CD8-positive, alpha-beta memory T cell (primary cell): Measurements from ENCODE around the gene PLBD1. TPM values are rescaled to one million over a fixed set of nuclear protein-coding genes. Genes with fewer than 3 reads are reported as not detected.
A peak's percentile ranks its signal among the peaks of the same experiment; 100 is the strongest.

Experiments used
- CTCF ChIA-PET: fragments of 350-600 bp; sonication (Branson Sonifier 250); formaldehyde crosslinking; loops from one replicate; lab custom pipeline; 2021; ENCODE audit warnings: antibody characterized with exemption; lab: Charles Lee
- POLR2A ChIA-PET: fragments of 350-600 bp; sonication (Branson Sonifier 250); formaldehyde crosslinking; loops from one replicate; lab custom pipeline; 2021; ENCODE audit warnings: antibody characterized with exemption; lab: Charles Lee
- DNase-seq, 5 donors: peaks; one replicate each; pipeline versions ENCODE4 v3.0.0 to v3.0.0-alpha.2; 2020 to 2022; ENCODE audit warnings: mixed read lengths in 1 of 5
- H3K27ac ChIP-seq: one replicate; pipeline ENCODE4 v1.7.0; 2013; ENCODE audit warnings: low read depth, mild to moderate bottlenecking, low read length, moderate library complexity
- H3K27me3 ChIP-seq: 2 replicates; pipeline ENCODE4 v1.7.0; 2013; ENCODE audit warnings: low read length, mild to moderate bottlenecking; ENCODE audit not compliant: insufficient read depth, poor library complexity, severe bottlenecking
- H3K36me3 ChIP-seq: 2 replicates; pipeline ENCODE4 v1.7.0; 2013; ENCODE audit warnings: mild to moderate bottlenecking, low read length, moderate library complexity; ENCODE audit not compliant: insufficient read depth
- H3K4me1 ChIP-seq: 2 replicates; pipeline ENCODE4 v1.7.0; 2013; ENCODE audit warnings: mild to moderate bottlenecking, low read length, moderate library complexity; ENCODE audit not compliant: insufficient read depth
- H3K4me3 ChIP-seq: 2 replicates; pipeline ENCODE4 v1.7.0; 2013; ENCODE audit warnings: mild to moderate bottlenecking, low read length
- H3K9me3 ChIP-seq: 2 replicates; pipeline ENCODE4 v1.7.0; 2013; ENCODE audit warnings: mild to moderate bottlenecking, low read length
- H3K27ac Mint-ChIP-seq, 8 donors: one replicate each; pipeline ENCODE4 v1.8.0; 2020 to 2021; ENCODE audit warnings: mixed read lengths in 8 of 8, mild to moderate bottlenecking in 6 of 8, inconsistent platforms in 3 of 8, moderate library complexity in 3 of 8
- H3K27me3 Mint-ChIP-seq, 2 donors: one replicate each; pipeline ENCODE4 v1.8.0; 2020 to 2021; ENCODE audit warnings: mixed read lengths in 2 of 2, mild to moderate bottlenecking in 1 of 2, moderate library complexity in 1 of 2
- H3K36me3 Mint-ChIP-seq, 3 donors: one replicate each; pipeline ENCODE4 v1.8.0; 2020 to 2021; ENCODE audit warnings: mixed read lengths in 3 of 3, inconsistent platforms in 1 of 3, mild to moderate bottlenecking in 1 of 3
- H3K4me1 Mint-ChIP-seq, 3 donors: one replicate each; pipeline ENCODE4 v1.8.0; 2020 to 2021; ENCODE audit warnings: mixed read lengths in 3 of 3, inconsistent platforms in 1 of 3, mild to moderate bottlenecking in 1 of 3
- H3K4me3 Mint-ChIP-seq, 7 donors: one replicate each; pipeline ENCODE4 v1.8.0; 2020 to 2021; ENCODE audit warnings: mixed read lengths in 7 of 7, mild to moderate bottlenecking in 6 of 7, moderate library complexity in 4 of 7, inconsistent platforms in 2 of 7
- H3K9me3 Mint-ChIP-seq, 5 donors: one replicate each; pipeline ENCODE4 v1.8.0; 2020 to 2022; ENCODE audit warnings: mixed read lengths in 5 of 5, mild to moderate bottlenecking in 3 of 5, moderate library complexity in 2 of 5, inconsistent platforms in 1 of 5
- polyA plus RNA-seq: library from polyadenylated mRNA; unstranded; fragments of 300-500 nt; fragmentation: Illumina TruSeq; gene quantifications from one replicate; pipeline ENCODE4 v1.2.3, GENCODE V29; 2021
- total RNA-seq, 2 experiments: library from RNA; stranded (reverse); gene quantifications; one replicate each; pipeline ENCODE4 v1.2.3, GENCODE V29; 2021

PLBD1 gene
- total and polyA plus RNA-seq, 3 experiments from 2014 or later: 0.24 TPM; not detected in 2

DNA sequence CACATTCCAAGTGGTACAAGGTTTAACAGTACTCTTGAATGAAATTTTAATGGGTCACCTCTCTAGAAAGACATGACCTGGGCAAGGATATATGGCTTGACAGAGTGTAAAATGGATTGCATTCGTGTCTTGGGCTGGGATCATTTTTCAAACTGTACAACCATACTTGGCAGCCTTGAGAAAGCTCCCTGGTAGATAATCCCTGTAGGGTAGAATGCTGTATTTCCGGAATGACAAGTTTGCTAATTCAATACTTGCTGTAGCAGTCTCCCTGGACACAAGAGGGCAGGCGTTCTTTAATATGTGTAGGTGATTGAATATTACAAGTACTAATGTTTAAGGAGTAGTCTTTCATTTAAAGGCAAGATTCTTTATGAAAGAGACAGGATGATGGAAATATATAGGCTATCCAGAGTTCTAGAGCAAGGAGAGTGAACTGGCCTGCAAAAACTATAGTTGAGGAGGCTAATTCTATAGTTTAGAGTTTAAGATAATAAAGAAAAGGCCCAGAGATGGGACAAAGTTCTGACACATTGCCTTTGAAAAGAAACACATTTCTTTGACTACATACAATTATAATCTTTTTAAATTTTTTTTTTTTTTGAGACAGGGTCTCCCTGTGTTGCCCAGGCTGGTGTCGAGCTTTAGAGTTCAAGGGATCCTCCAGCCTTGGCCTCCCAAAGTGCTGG lies 53.4 kb downstream of the PLBD1 start:
- H3K27ac ChIP-seq: no peak overlapping the region
- Mint-ChIP-seq H3K4me1 (no peaks in the 10 kb centered on the region), H3K27me3 (peaks cover 6 to 11% of the 10 kb centered on the region in 2 donors), H3K27ac (peak overlapping the region in 1 of 8 donors; percentile 74), H3K4me3 (no peak overlapping the region), H3K36me3 (peaks cover 0 to 8% (median 0%) of the 10 kb centered on the region in 3 donors), H3K9me3 (peaks cover 0 to 4% (median 0%) of the 10 kb centered on the region in 5 donors)
- POLR2A ChIA-PET: no interaction called here
- CTCF ChIA-PET: no interaction called here
- H3K27me3 ChIP-seq: no peaks in the 10 kb centered on the region
- no peaks in the 10 kb centered on the region for H3K36me3 ChIP-seq
- no peaks in the 10 kb centered on the region for H3K4me1 ChIP-seq
- no peaks in the 10 kb centered on the region for H3K9me3 ChIP-seq
- no peak overlapping the region for H3K4me3 ChIP-seq
- no peak for DNase-seq

GRCh38 chr12:14510574-14510973 lies 57.1 kb downstream of the PLBD1 start:
- no peaks in the 10 kb centered on the region for H3K9me3 Mint-ChIP-seq
- peaks cover 0 to 3% (median 2%) of the 10 kb centered on the region in 3 donors for H3K36me3 Mint-ChIP-seq
- no peak for DNase-seq
- H3K27me3 Mint-ChIP-seq: peaks cover 3 to 4% of the 10 kb centered on the region in 2 donors
- no peak overlapping the region for H3K4me3 ChIP-seq
- no peaks in the 10 kb centered on the region for H3K4me1 ChIP-seq
- CTCF ChIA-PET: interaction anchor here (1.0 kb wide), 1 partner anchor 273 kb away, joined by 3 read pairs; no protein-coding TSS in a partner anchor
- H3K36me3 ChIP-seq: no peaks in the 10 kb centered on the region
- H3K27ac ChIP-seq: no peak overlapping the region
- POLR2A ChIA-PET: no interaction called here
- peak overlapping the region in 1 of 8 donors; percentile 11 for H3K27ac Mint-ChIP-seq
- no peaks in the 10 kb centered on the region for H3K27me3 ChIP-seq
- no peaks in the 10 kb centered on the region for H3K9me3 ChIP-seq
- H3K4me3 Mint-ChIP-seq: no peak overlapping the region
- H3K4me1 Mint-ChIP-seq: peaks cover 0 to 1% (median 0%) of the 10 kb centered on the region in 3 donors

DNA sequence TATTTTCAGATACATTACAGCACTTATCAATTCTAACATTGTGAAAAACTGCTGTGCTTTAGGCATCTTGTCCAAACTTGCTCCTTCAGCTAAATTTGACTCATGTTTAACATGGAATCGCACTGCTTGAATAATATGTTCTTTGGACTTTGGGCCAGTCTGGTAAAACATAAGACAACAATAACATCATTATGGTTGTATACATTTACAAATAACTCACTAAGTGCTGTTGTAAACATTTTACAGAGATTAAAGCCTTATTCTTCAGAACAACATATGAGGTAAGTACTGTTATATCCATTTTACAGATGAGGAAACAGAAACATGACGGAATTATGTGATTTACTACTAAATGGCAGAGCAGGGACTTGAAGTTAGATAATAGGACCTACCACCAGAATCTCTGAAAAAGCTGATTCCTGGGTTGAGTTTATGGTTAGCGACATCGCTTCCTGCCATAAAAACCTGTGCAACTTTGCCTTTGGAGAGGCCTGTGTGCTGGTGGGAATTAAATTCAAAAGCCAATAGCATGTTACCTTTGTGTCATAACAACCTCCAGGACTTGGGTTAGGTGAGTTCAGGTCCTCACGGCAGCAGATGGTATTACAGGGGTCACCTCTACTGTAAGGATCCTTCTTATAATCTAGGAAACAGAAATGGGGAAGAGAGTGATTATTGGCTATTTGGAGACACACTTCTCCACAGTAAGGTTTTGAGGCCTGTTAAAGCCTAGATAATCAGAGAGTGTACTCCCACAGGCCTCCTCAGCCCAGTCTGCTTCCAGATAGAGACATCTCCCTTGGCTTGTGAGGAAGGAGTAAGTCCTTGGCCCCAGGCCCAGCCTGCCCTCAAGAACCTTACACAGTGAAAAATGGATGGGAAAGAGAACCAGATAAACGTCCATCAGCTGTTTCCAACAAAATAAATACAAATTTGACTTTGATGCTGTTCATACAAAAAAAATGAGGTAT lies 61.8 kb downstream of the PLBD1 start:
- H3K4me1 ChIP-seq: no peaks in the 10 kb centered on the region
- H3K27me3 Mint-ChIP-seq: no peaks in the 10 kb centered on the region
- H3K9me3 ChIP-seq: no peaks in the 10 kb centered on the region
- ChIA-PET POLR2A (no interaction called here), CTCF (no interaction called here)
- H3K36me3 ChIP-seq: no peaks in the 10 kb centered on the region
- H3K9me3 Mint-ChIP-seq: no peaks in the 10 kb centered on the region
- no peak overlapping the region for H3K27ac ChIP-seq
- peaks cover 0 to 40% (median 0%) of the 10 kb centered on the region in 3 donors for H3K36me3 Mint-ChIP-seq
- H3K4me1 Mint-ChIP-seq: peaks cover 0 to 12% (median 7%) of the 10 kb centered on the region in 3 donors
- no peak overlapping the region for H3K4me3 Mint-ChIP-seq
- no peak overlapping the region for H3K4me3 ChIP-seq
- no peaks in the 10 kb centered on the region for H3K27me3 ChIP-seq
- no peak for DNase-seq
- H3K27ac Mint-ChIP-seq: peak overlapping the region in 4 of 8 donors; percentile 8 to 93 (median 40)

DNA sequence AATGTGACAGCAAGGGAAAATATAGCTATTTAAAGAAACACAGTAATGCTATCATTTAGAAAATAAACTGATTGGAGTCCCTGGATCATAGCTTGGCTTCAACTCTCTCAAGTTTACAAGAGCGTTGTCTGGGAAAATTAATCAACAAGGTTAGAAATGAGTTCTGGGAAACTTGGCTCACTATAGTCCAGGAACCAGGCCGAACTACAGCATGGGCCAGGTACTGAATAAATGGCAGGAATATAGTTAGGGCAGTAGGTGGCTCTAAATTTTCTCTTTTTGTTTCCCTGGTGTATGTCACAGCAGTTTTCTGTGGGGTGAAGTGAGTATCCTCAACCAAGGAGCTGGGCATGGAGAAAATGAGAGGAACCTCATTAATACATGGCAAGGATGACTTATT lies 72.4 kb downstream of the PLBD1 start:
- DNase-seq: no peak
- peaks cover 0 to 16% (median 11%) of the 10 kb centered on the region in 3 donors for H3K4me1 Mint-ChIP-seq
- no peak overlapping the region for H3K4me3 Mint-ChIP-seq
- Histone ChIP-seq H3K4me1 (no peaks in the 10 kb centered on the region), H3K9me3 (no peaks in the 10 kb centered on the region), H3K27me3 (no peaks in the 10 kb centered on the region), H3K4me3 (no peak overlapping the region), H3K36me3 (peaks cover 56% of the 10 kb centered on the region), H3K27ac (no peak overlapping the region)
- peaks cover 11 to 92% (median 24%) of the 10 kb centered on the region in 3 donors for H3K36me3 Mint-ChIP-seq
- H3K27ac Mint-ChIP-seq: peak overlapping the region in 5 of 8 donors; percentile 37 to 73 (median 45)
- H3K9me3 Mint-ChIP-seq: no peaks in the 10 kb centered on the region
- ChIA-PET POLR2A (no interaction called here), CTCF (interaction anchor here (0.6 kb wide), 1 partner anchor 28 kb away, joined by 3 read pairs; no protein-coding TSS in a partner anchor)
- H3K27me3 Mint-ChIP-seq: peaks cover 0 to 1% of the 10 kb centered on the region in 2 donors

DNA sequence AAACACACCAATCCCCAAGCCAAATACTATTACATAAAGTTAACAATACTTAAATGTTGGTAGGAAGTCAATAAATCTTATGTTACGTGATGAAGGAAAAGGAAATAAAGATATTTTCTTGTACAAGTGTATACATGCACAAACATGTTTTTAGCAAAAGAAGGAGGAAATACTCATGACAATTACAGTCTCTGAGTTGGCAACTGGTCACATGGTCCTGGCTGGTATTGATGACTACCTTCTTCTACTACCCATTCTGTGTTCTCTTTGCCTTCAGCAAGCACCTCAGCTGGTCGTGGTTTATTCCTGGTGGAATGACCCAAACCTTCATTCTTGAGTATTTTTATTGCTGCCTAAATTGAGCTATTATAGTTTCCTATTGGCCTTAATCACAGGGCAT lies 84.8 kb downstream of the PLBD1 start:
- no peak overlapping the region for H3K27ac ChIP-seq
- no peaks in the 10 kb centered on the region for H3K9me3 ChIP-seq
- Mint-ChIP-seq H3K27ac (no peak overlapping the region), H3K9me3 (no peaks in the 10 kb centered on the region), H3K4me1 (peaks cover 14 to 23% (median 18%) of the 10 kb centered on the region in 3 donors), H3K27me3 (no peaks in the 10 kb centered on the region), H3K4me3 (no peak overlapping the region), H3K36me3 (peaks cover 37 to 93% (median 38%) of the 10 kb centered on the region in 3 donors)
- peaks cover 62% of the 10 kb centered on the region for H3K36me3 ChIP-seq
- no peaks in the 10 kb centered on the region for H3K4me1 ChIP-seq
- CTCF ChIA-PET: no interaction called here
- H3K4me3 ChIP-seq: no peak overlapping the region
- POLR2A ChIA-PET: no interaction called here
- no peak for DNase-seq
- H3K27me3 ChIP-seq: no peaks in the 10 kb centered on the region

GRCh38 chr12:14482361-14482760 lies 85.3 kb downstream of the PLBD1 start:
- Mint-ChIP-seq H3K27ac (peak overlapping the region in 3 of 8 donors; percentile 25 to 36 (median 35)), H3K36me3 (peaks cover 36 to 93% (median 41%) of the 10 kb centered on the region in 3 donors), H3K27me3 (no peaks in the 10 kb centered on the region), H3K4me3 (no peak overlapping the region), H3K4me1 (peaks cover 16 to 26% (median 18%) of the 10 kb centered on the region in 3 donors), H3K9me3 (no peaks in the 10 kb centered on the region)
- ChIA-PET CTCF (no interaction called here), POLR2A (no interaction called here)
- DNase-seq: no peak
- H3K27ac ChIP-seq: no peak overlapping the region
- no peak overlapping the region for H3K4me3 ChIP-seq
- no peaks in the 10 kb centered on the region for H3K27me3 ChIP-seq
- H3K36me3 ChIP-seq: peaks cover 61% of the 10 kb centered on the region
- no peaks in the 10 kb centered on the region for H3K4me1 ChIP-seq
- no peaks in the 10 kb centered on the region for H3K9me3 ChIP-seq

DNA sequence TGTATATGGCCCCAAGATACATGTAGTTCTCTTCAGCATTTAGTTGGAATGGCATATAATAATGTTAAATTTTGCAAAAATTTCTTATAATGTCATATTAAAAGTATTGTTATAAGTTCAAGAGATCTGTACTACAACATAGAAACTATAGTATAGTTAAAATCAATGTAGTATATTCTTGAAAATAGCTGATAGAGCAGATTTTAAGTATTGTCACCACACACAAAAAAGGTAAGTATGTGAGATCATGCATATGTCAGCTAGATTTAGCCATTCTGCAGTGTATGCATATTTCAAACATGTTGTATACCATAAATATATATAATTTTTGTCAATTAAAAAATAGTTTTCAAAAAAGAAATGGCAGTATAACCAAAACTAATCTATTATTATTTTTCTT lies 86.5 kb downstream of the PLBD1 start:
- Histone ChIP-seq H3K4me3 (no peak overlapping the region), H3K4me1 (no peaks in the 10 kb centered on the region), H3K9me3 (no peaks in the 10 kb centered on the region), H3K27me3 (no peaks in the 10 kb centered on the region), H3K36me3 (peaks cover 60% of the 10 kb centered on the region), H3K27ac (no peak overlapping the region)
- Mint-ChIP-seq H3K27ac (no peak overlapping the region), H3K4me3 (no peak overlapping the region), H3K27me3 (no peaks in the 10 kb centered on the region), H3K36me3 (peaks cover 32 to 87% (median 34%) of the 10 kb centered on the region in 3 donors), H3K4me1 (peaks cover 16 to 29% (median 18%) of the 10 kb centered on the region in 3 donors), H3K9me3 (no peaks in the 10 kb centered on the region)
- CTCF ChIA-PET: interaction anchor here (1.2 kb wide), 1 partner anchor 243 kb away, joined by 3 read pairs; no protein-coding TSS in a partner anchor
- POLR2A ChIA-PET: interaction anchor here (1.0 kb wide), 1 partner anchor 23 kb away, joined by 3 read pairs; no protein-coding TSS in a partner anchor
- DNase-seq: no peak
